PFSK-1 (cell line): ENCODE results near the gene ACSM4.

Experiments used
- TAF1 ChIP-seq: IDR thresholded peaks from 2 replicates; pipeline ENCODE4 v1.6.1; 2012; ENCODE audit warnings: low read length, control low read depth, borderline replicate concordance; ENCODE audit not compliant: insufficient read depth
- TF ChIP-seq, protein P1 (sequence below), 2 experiments: IDR thresholded peaks; 2 replicates each; pipeline versions ENCODE4 v1.6.1 to v1.8.0; 2011 to 2012; ENCODE audit warnings: low read depth in 2 of 2, low read length in 2 of 2, control low read depth in 1 of 2, inconsistent platforms in 1 of 2, mild to moderate bottlenecking in 1 of 2, moderate library complexity in 1 of 2; ENCODE audit not compliant: insufficient read depth in 1 of 2

DNA sequence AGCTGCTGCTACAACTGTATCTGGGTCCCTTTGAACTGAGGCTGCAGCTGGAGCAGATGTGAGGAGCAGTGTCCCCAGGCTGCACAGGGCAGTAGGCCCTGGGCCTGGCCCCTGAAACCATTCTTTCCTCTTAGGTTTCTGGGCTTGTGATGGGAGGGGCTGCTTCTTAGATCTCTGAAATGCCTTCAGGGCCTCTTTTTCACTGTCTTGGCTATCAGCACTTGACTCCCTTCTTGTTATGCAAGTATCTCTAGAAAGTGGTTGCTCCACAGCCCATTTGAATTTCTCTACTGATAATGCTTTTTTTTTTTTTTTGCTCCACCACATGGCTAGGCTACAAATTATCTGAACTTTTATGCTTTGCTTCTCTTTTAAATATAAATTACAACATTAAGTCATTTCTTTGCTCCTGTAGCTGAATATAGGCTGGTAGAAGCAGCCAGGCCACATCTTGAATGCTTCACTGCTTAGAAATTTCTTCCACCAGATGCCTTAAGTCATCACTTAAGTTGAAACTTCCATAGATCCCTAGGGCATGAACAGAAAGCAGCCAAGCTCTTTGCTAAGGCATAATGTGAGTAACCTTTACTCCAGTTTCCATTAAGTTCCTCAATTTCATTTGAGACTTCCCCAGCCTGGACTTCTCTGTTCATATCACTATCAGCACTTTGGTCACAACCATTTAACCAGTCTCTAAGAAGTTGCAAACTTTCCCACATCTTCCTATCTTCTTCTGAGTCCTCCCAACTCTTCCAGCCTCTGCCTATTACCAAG is 41.1 kb downstream of the ACSM4 start:
- TF ChIP-seq, protein P1, sequence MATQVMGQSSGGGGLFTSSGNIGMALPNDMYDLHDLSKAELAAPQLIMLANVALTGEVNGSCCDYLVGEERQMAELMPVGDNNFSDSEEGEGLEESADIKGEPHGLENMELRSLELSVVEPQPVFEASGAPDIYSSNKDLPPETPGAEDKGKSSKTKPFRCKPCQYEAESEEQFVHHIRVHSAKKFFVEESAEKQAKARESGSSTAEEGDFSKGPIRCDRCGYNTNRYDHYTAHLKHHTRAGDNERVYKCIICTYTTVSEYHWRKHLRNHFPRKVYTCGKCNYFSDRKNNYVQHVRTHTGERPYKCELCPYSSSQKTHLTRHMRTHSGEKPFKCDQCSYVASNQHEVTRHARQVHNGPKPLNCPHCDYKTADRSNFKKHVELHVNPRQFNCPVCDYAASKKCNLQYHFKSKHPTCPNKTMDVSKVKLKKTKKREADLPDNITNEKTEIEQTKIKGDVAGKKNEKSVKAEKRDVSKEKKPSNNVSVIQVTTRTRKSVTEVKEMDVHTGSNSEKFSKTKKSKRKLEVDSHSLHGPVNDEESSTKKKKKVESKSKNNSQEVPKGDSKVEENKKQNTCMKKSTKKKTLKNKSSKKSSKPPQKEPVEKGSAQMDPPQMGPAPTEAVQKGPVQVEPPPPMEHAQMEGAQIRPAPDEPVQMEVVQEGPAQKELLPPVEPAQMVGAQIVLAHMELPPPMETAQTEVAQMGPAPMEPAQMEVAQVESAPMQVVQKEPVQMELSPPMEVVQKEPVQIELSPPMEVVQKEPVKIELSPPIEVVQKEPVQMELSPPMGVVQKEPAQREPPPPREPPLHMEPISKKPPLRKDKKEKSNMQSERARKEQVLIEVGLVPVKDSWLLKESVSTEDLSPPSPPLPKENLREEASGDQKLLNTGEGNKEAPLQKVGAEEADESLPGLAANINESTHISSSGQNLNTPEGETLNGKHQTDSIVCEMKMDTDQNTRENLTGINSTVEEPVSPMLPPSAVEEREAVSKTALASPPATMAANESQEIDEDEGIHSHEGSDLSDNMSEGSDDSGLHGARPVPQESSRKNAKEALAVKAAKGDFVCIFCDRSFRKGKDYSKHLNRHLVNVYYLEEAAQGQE (IDR thresholded peaks at IDR 0.05; ENCODE audit: insufficient read depth in 1 of 2, low read depth in 2 of 2, low read length in 2 of 2): no peak
- no peak for TF ChIP-seq TAF1
